GM12878 (cell line): ENCODE results near the gene MVK. TPM values are rescaled to one million over a fixed set of nuclear protein-coding genes. Genes with fewer than 3 reads are reported as not detected.

Experiments used
- ATAC-seq: fragments of 200-7000 bp; cut with Tn5 transposase; 3 replicates; pipeline ENCODE4 v1.9.1; 2020; ENCODE audit warnings: mild to moderate bottlenecking, moderate library complexity
- BruUV-seq: library from RNA; stranded (reverse); fragments of 400-500 nt; replicated peaks from 2 replicates; lab custom pipeline; 2021; lab: Mats Ljungman, UMichigan
- CTCF ChIA-PET: fragments of 300-600 bp; sonication (Branson Sonifier 250); formaldehyde crosslinking; extraction: SDS; loops from one replicate; lab custom pipeline; 2021; ENCODE audit warnings: inconsistent platforms; lab: Yijun Ruan, JAX
- POLR2A ChIA-PET: fragments of 350-600 bp; formaldehyde crosslinking; extraction: SDS; loops from one replicate; lab custom pipeline; 2021; ENCODE audit warnings: inconsistent platforms; lab: Charles Lee
- RAD21 ChIA-PET: fragments of 300-600 bp; sonication (Branson Sonifier 250); formaldehyde crosslinking; loops from one replicate; lab custom pipeline; 2023; ENCODE audit warnings: antibody characterized with exemption; ENCODE audit not compliant: unreplicated experiment; lab: Charles Lee
- SMC1A ChIA-PET: fragments of 300-600 bp; sonication (Branson Sonifier 250); formaldehyde crosslinking; loops from one replicate; lab custom pipeline; 2023; ENCODE audit not compliant: unreplicated experiment, uncharacterized antibody; lab: Charles Lee
- DNase-seq: peaks from one replicate; pipeline ENCODE4 v3.0.0-alpha.2; 2011; ENCODE audit warnings: low read depth, low spot score
- FAIRE-seq: peaks from 3 replicates; lab custom pipeline; 2011; peaks lifted over from hg19 to GRCh38; lab: Jason Lieb, UNC
- H2AFZ ChIP-seq: 2 replicates; pipeline ENCODE4 v1.6.0; 2011; ENCODE audit warnings: low read depth, low read length, control low read depth; ENCODE audit not compliant: control insufficient read depth
- H3K27ac ChIP-seq: 2 replicates; pipeline ENCODE4 v1.5.1; 2011; ENCODE audit warnings: control low read depth; ENCODE audit not compliant: control insufficient read depth, insufficient read depth
- H3K27me3 ChIP-seq, 2 experiments: replicated peaks in 1 of 2; 2 replicates each; pipeline versions ENCODE4 v1.6.0 to v1.6.1; 2011; ENCODE audit warnings: low read length in 1 of 2; ENCODE audit not compliant: control insufficient read depth in 2 of 2, insufficient read depth in 2 of 2
- H3K36me3 ChIP-seq, 2 experiments: 2 replicates each; pipeline ENCODE4 v1.5.1; 2011; ENCODE audit warnings: low read length in 1 of 2; ENCODE audit not compliant: control insufficient read depth in 2 of 2, insufficient read depth in 2 of 2
- H3K4me1 ChIP-seq: 2 replicates; pipeline ENCODE4 v1.6.1; 2011; ENCODE audit warnings: mild to moderate bottlenecking, low read length, moderate library complexity, mixed read lengths; ENCODE audit not compliant: control insufficient read depth, insufficient read depth
- H3K4me2 ChIP-seq: 2 replicates; pipeline ENCODE4 v1.6.0; 2011; ENCODE audit warnings: control low read depth; ENCODE audit not compliant: control insufficient read depth, insufficient read depth
- H3K4me3 ChIP-seq: fragments of 200-600 bp; sonication (generic); 2 replicates; pipeline ENCODE4 v1.5.1; 2016
- H3K79me2 ChIP-seq: 2 replicates; pipeline ENCODE4 v1.6.0; 2011; ENCODE audit warnings: low read length; ENCODE audit not compliant: control insufficient read depth, insufficient read depth
- H3K9ac ChIP-seq: 2 replicates; pipeline ENCODE4 v1.8.0; 2011; ENCODE audit warnings: low read length, control low read depth, mixed read lengths; ENCODE audit not compliant: control insufficient read depth, insufficient read depth
- H3K9me3 ChIP-seq: replicated peaks from 3 replicates; pipeline ENCODE4 v1.5.1; 2011; ENCODE audit warnings: mild to moderate bottlenecking, low read length; ENCODE audit not compliant: control insufficient read depth, insufficient read depth
- H4K20me1 ChIP-seq: 2 replicates; pipeline ENCODE4 v1.6.0; 2011; ENCODE audit not compliant: control insufficient read depth, insufficient read depth
- ATF7 ChIP-seq: fragments of 450-650 bp; IDR thresholded peaks from 2 replicates; pipeline ENCODE4 v1.6.1; 2016; ENCODE audit warnings: low read depth, mild to moderate bottlenecking
- IKZF1 ChIP-seq: fragments of 450-650 bp; conservative IDR thresholded peaks from 2 replicates; pipeline ENCODE4 v1.6.1; 2017; ENCODE audit warnings: antibody characterized with exemption, mild to moderate bottlenecking
- IRF4 ChIP-seq: IDR thresholded peaks from 2 replicates; pipeline ENCODE4 v1.6.1; 2011; ENCODE audit warnings: low read depth, low read length
- PAX5 ChIP-seq: IDR thresholded peaks from 2 replicates; pipeline ENCODE4 v1.6.1; 2011; ENCODE audit warnings: low read depth, low read length, borderline replicate concordance
- STAT3 ChIP-seq: IDR thresholded peaks from 2 replicates; pipeline ENCODE4 v1.6.1; 2011; ENCODE audit warnings: low read depth, low read length, improper control_type of control experiment
- TCF12 ChIP-seq: IDR thresholded peaks from 2 replicates; pipeline ENCODE4 v1.6.1; 2011; ENCODE audit warnings: low read depth, mild to moderate bottlenecking, low read length
- WRNIP1 ChIP-seq: IDR thresholded peaks from 2 replicates; pipeline ENCODE4 v1.6.1; 2011; ENCODE audit warnings: low read depth, low read length, improper control_type of control experiment, borderline replicate concordance
- ZBTB4 ChIP-seq: fragments of 450-650 bp; formaldehyde crosslinking; IDR thresholded peaks from 2 replicates; pipeline ENCODE4 v1.4.0; 2022; ENCODE audit warnings: mild to moderate bottlenecking, moderate library complexity
- WGBS: methylation state at CpG from one replicate; pipeline ENCODE4 v1.1.6; 2016; ENCODE audit warnings: low lambda C conversion rate; ENCODE audit not compliant: insufficient replicate concordance, insufficient coverage; ENCODE audit errors: missing lambda C conversion rate; 5-methylcytosine and 5-hydroxymethylcytosine counted together
- in situ Hi-C: fragments of 300-500 bp; cut with MboI; formaldehyde crosslinking; loops from 9 replicates; pipeline ENCODE4 v1.14.3; 2018; ENCODE audit warnings: mixed read lengths
- intact Hi-C: fragments of 100-400 bp; cut with micrococcal nuclease; formaldehyde crosslinking; loops from one replicate; pipeline ENCODE4 v1.14.2; 2022; ENCODE audit not compliant: unreplicated experiment
- polyA plus RNA-seq, 11 experiments: library from polyadenylated mRNA; depleted of rRNA in 4 of 11; unstranded in 6 of 11; stranded (reverse) in 5 of 11; fragments of >200 nt; fragmentation: Nextera tagmentation in 4 of 11; fragmentation: Illumina TruSeq in 1 of 11; extraction: Ambion mirVana in 4 of 11; extraction: Trizol in 1 of 11; gene quantifications; 1 replicate in 1 of 11; 2 replicates in 10 of 11; pipeline versions ENCODE4 v1.2.1 to v1.2.3, GENCODE V29; 2011 to 2016; ENCODE audit warnings: inconsistent platforms in 2 of 11, missing spikeins in 2 of 11, low read depth in 1 of 11
- total RNA-seq, 4 experiments: library from RNA; depleted of rRNA in 3 of 4; stranded (reverse); fragments of >200 nt in 3 of 4; fragmentation: Illumina TruSeq in 1 of 4; extraction: Trizol in 1 of 4; gene quantifications; 2 replicates each; pipeline versions ENCODE4 v1.2.1 to v1.2.3, GENCODE V29; 2013 to 2021
- TF ChIP-seq, protein P1 (sequence below): IDR thresholded peaks from 2 replicates; pipeline ENCODE4 v1.6.1; 2012; ENCODE audit warnings: low read length, inconsistent platforms

The MVK gene
- total and polyA plus RNA-seq, 10 of the 15 experiments (the other 5 are each of a cell fraction or from before 2014, with no cell fraction given), result 0.24 to 46.7 (median 31.9) TPM

DNA sequence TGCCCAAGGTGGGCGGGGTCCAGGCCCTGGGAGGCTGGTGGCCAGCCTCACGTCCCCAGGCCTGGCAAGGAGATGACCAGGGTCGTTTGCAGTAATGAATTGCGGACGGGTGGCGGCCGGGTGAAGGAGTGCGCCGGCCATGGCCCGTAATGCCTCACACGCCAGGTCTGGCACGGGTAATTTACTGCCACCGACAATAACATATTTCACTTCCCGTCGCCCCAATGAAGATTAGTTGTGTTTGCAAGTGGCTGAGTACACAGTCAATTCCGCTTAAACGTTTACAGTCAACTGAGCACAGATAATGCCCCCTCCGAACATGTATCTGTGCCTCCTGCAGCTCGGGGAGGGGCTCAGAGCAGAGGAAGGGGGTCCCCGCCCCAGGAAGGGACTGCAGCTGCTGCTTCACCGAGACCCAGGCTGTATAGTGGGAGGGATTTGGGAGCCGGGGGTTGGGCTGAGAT is 48.3 kb downstream of the MVK start:
- H3K27me3 ChIP-seq, result peaks cover 0 to 2% of the 10 kb centered on the region in 2 experiments; a peak in 2 of 4 replicates
- ChIA-PET RAD21 (no interaction called here), POLR2A (interaction anchor here (0.5 kb wide), 1 partner anchor 614 kb away, joined by 3 read pairs; no protein-coding TSS in a partner anchor), SMC1A (no interaction called here), CTCF (no interaction called here)
- no peak overlapping the region for H3K27ac ChIP-seq
- H3K79me2 ChIP-seq, result no peaks in the 10 kb centered on the region
- H4K20me1 ChIP-seq, result no peaks in the 10 kb centered on the region
- no peaks in the 10 kb centered on the region for H3K9me3 ChIP-seq
- H2AFZ ChIP-seq, result no peak overlapping the region
- no peak overlapping the region for H3K4me3 ChIP-seq
- no peaks in the 10 kb centered on the region for H3K36me3 ChIP-seq
- H3K9ac ChIP-seq, result no peak overlapping the region
- TF ChIP-seq WRNIP1 (no peak), ZBTB4 (no peak), TCF12 (no peak), IKZF1 (no peak), ATF7 (no peak), PAX5 (no peak), IRF4 (no peak), STAT3 (no peak)
- TF ChIP-seq, protein P1, sequence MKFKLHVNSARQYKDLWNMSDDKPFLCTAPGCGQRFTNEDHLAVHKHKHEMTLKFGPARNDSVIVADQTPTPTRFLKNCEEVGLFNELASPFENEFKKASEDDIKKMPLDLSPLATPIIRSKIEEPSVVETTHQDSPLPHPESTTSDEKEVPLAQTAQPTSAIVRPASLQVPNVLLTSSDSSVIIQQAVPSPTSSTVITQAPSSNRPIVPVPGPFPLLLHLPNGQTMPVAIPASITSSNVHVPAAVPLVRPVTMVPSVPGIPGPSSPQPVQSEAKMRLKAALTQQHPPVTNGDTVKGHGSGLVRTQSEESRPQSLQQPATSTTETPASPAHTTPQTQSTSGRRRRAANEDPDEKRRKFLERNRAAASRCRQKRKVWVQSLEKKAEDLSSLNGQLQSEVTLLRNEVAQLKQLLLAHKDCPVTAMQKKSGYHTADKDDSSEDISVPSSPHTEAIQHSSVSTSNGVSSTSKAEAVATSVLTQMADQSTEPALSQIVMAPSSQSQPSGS, result no peak
- H3K4me2 ChIP-seq, result no peak overlapping the region
- ATAC-seq (no peak), DNase-seq (no peak), FAIRE-seq (no peak)
- in situ Hi-C loops (no loop called here), intact Hi-C loops (no loop called here)
- H3K4me1 ChIP-seq, result no peaks in the 10 kb centered on the region
- no TSS peak for BruUV-seq
- WGBS, result 11% methylated on average over 22 of the region's 22 CpGs
